Hippocampal formation (tissue), 2 donors: ENCODE results near the gene PDGFB.

Experiments
- DNase-seq, 2 donors: peaks; one replicate each; lab custom pipeline; 2025; lab: John Stamatoyannopoulos, UW

The PDGFB gene

GRCh38 chr22:39254789-39255298 lies 10.1 kb upstream of the PDGFB start:
- DNase-seq: no peak

- DNase-seq: no peak
Observed at GRCh38 chr22:39254122-39254521, 9.3 kb upstream of the PDGFB start.

GRCh38 chr22:39253435-39254070 lies 8.8 kb upstream of the PDGFB start:
- no peak for DNase-seq

- no peak for DNase-seq
Observed at GRCh38 chr22:39252461-39253434, 8.0 kb upstream of the PDGFB start.

- no peak for DNase-seq
Observed at GRCh38 chr22:39251762-39252460, 7.1 kb upstream of the PDGFB start.

- no peak for DNase-seq
Observed at GRCh38 chr22:39250838-39251237, 6.1 kb upstream of the PDGFB start.

GRCh38 chr22:39250131-39250530 lies 5.3 kb upstream of the PDGFB start:
- no peak for DNase-seq

GRCh38 chr22:39249086-39249704 lies 4.4 kb upstream of the PDGFB start:
- DNase-seq: no peak

- DNase-seq: no peak
Observed at GRCh38 chr22:39248254-39248653, 3.5 kb upstream of the PDGFB start.

- no peak for DNase-seq
Observed at GRCh38 chr22:39247361-39247760, 2.6 kb upstream of the PDGFB start.

GRCh38 chr22:39246690-39247332 lies 2.0 kb upstream of the PDGFB start:
- no peak for DNase-seq

GRCh38 chr22:39246217-39246616 lies 1.4 kb upstream of the PDGFB start:
- no peak for DNase-seq

- DNase-seq: no peak
Observed at GRCh38 chr22:39245130-39246039, 603 bp upstream of the PDGFB start.

- DNase-seq: no peak
Observed at GRCh38 chr22:39244136-39244495, 666 bp downstream of the PDGFB start.

GRCh38 chr22:39243439-39244135 lies 1.2 kb downstream of the PDGFB start:
- no peak for DNase-seq

GRCh38 chr22:39242595-39243438 lies 2.0 kb downstream of the PDGFB start:
- DNase-seq: no peak

- DNase-seq: no peak
Observed at GRCh38 chr22:39241794-39242594, 2.8 kb downstream of the PDGFB start.
